ENCODE data around the gene SPAG17. TPM values are rescaled to one million over a fixed set of nuclear protein-coding genes. Genes with fewer than 3 reads are reported as not detected.
A peak's percentile ranks its signal among the peaks of the same experiment; 100 is the strongest.

Gene SPAG17
- total and polyA plus RNA-seq, 2 of the 13 experiments (the other 11 are each of a cell fraction or from before 2014, with no cell fraction given): not detected

DNA sequence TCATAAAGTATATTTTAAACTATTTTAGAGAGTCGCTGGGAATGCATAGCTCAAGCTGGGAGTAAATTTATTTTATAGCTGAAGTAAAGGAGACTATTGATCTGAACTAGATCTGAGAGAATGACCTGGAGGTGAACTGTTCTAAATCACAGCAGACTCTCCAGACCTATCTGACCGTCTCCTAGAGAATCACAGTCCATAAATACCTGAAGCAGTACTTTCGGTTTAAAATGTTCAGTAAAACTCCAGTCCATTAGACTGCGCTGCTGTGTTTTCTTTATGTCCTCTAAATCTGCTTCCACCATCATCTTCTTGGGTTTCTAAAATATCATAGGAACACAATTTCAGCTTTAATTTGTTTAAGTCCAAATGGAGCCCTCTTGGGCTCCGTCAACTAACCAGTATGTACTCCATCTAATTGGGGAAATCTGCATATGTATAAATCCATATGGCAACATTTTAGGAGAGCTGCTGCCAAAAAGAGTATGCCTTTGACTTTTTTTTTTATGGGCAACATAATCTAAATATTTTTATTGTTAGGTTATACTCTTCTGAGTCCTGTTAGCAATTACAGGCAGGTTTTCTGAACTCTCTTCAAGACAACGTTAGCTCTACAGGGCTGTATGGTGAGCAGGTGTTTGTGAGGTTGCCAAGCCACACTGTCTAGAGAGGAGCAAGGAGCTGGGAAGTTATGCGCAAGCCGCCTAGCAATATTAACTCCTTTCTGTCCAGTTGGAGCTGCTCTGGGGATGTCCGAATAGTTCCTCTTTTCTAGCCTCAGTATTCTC is 111.2 kb downstream of the SPAG17 start:
- Histone ChIP-seq H3K9me3 (ENCODE audit: low read length) (no peaks in the 10 kb centered on the region), H3K4me2 (ENCODE audit: low read depth, low read length) (no peak overlapping the region), H3K36me3 (replicated peaks in 1 of 2; ENCODE audit: control insufficient read depth in 1 of 2, insufficient read depth in 2 of 2, low read length in 2 of 2) (no peaks in the 10 kb centered on the region), H3K27ac (ENCODE audit: extremely low read length, insufficient read depth, low read length) (no peak overlapping the region), H3K79me2 (ENCODE audit: insufficient read depth, low read length) (no peaks in the 10 kb centered on the region), H3K4me1 (ENCODE audit: insufficient read depth, low read length) (no peaks in the 10 kb centered on the region), H4K20me1 (ENCODE audit: insufficient read depth, low read length) (no peaks in the 10 kb centered on the region), H3K4me3 (replicated peaks in 1 of 3; ENCODE audit: insufficient read depth in 1 of 3, low read depth in 2 of 3, low read length in 3 of 3) (no peak overlapping the region), H3K9ac (ENCODE audit: insufficient read depth, low read depth, low read length) (no peak overlapping the region), H2AFZ (ENCODE audit: low read length) (no peak overlapping the region), H3K27me3 (ENCODE audit: control insufficient read depth in 1 of 2, insufficient read depth in 2 of 2, low read length in 2 of 2) (no peaks in the 10 kb centered on the region)
- ChIA-PET CTCF (ENCODE audit: low intra/inter-chr PET ratio, low total read pairs) (no interaction called here), POLR2A (no interaction called here)
- FAIRE-seq (no peak), DNase-seq (ENCODE audit: low spot score) (no peak), ATAC-seq (no peak)
- no peak for TF ChIP-seq ZNF350 (CRISPR knock-in tag; IDR thresholded peaks at IDR 0.05; ENCODE audit: borderline replicate concordance, low read depth)
- TF ChIP-seq ZNF660 (CRISPR knock-in tag; IDR thresholded peaks at IDR 0.05; ENCODE audit: borderline replicate concordance, low read depth): no peak
- TF ChIP-seq KAT2B (IDR thresholded peaks at IDR 0.05; ENCODE audit: borderline replicate concordance, low read depth, low read length): no peak
- BruUV-seq (replicated peaks): no TSS peak
- WGBS (ENCODE audit: low lambda C conversion rate): 9% methylated on average over 9 of the region's 9 CpGs
- in situ Hi-C loops (cut with HindIII; ENCODE audit: extremely low pct_ligation_motif_present, low pct_unique_long_range_greater_than_20kb): no loop called here
- intact Hi-C loops (cut with micrococcal nuclease; ENCODE audit: unreplicated experiment): no loop called here

GRCh38 chr1:118049981-118050380 is 135.0 kb downstream of the SPAG17 start:
- FAIRE-seq: no peak
- no peak overlapping the region for H3K4me3 ChIP-seq (replicated peaks in 1 of 3; ENCODE audit: insufficient read depth in 1 of 3, low read depth in 2 of 3, low read length in 3 of 3)
- H3K4me2 ChIP-seq (ENCODE audit: low read depth, low read length): no peak overlapping the region
- H4K20me1 ChIP-seq (ENCODE audit: insufficient read depth, low read length): no peaks in the 10 kb centered on the region
- H3K9me3 ChIP-seq (ENCODE audit: low read length): no peaks in the 10 kb centered on the region
- H3K4me1 ChIP-seq (ENCODE audit: insufficient read depth, low read length): no peaks in the 10 kb centered on the region
- CTCF ChIA-PET (ENCODE audit: low intra/inter-chr PET ratio, low total read pairs): no interaction called here
- POLR2A ChIA-PET: no interaction called here
- intact Hi-C loops (cut with micrococcal nuclease; ENCODE audit: unreplicated experiment): no loop called here
- TF ChIP-seq ZNF737 (CRISPR knock-in tag; IDR thresholded peaks at IDR 0.05; ENCODE audit: borderline replicate concordance) (no peak), CEBPB (IDR thresholded peaks at IDR 0.05; ENCODE audit: borderline replicate concordance, low read depth, low read length) (0 out of 2 replicates have a peak, but pooled peaks have one; percentile 6), AHR (CRISPR knock-in tag; IDR thresholded peaks at IDR 0.05) (no peak)
- no peaks in the 10 kb centered on the region for H3K36me3 ChIP-seq (replicated peaks in 1 of 2; ENCODE audit: control insufficient read depth in 1 of 2, insufficient read depth in 2 of 2, low read length in 2 of 2)
- no peak overlapping the region for H3K9ac ChIP-seq (ENCODE audit: insufficient read depth, low read depth, low read length)
- 6% methylated on average over 2 of the region's 2 CpGs for WGBS (ENCODE audit: low lambda C conversion rate)
- no TSS peak for BruUV-seq (replicated peaks)
- no peak overlapping the region for H3K27ac ChIP-seq (ENCODE audit: extremely low read length, insufficient read depth, low read length)
- DNase-seq (ENCODE audit: low spot score): no peak
- no peaks in the 10 kb centered on the region for H3K27me3 ChIP-seq (ENCODE audit: control insufficient read depth in 1 of 2, insufficient read depth in 2 of 2, low read length in 2 of 2)
- no peaks in the 10 kb centered on the region for H3K79me2 ChIP-seq (ENCODE audit: insufficient read depth, low read length)
- H2AFZ ChIP-seq (ENCODE audit: low read length): no peak overlapping the region
- in situ Hi-C loops (cut with HindIII; ENCODE audit: extremely low pct_ligation_motif_present, low pct_unique_long_range_greater_than_20kb): no loop called here
- ATAC-seq: no peak
